GM21447 (cell line): ENCODE measurements around the gene P2RX4.
"Not testable (repeated sequence)": the region's sequence is repeated elsewhere in the genome, so short reads cannot be mapped to it uniquely, and the experiment has no call there.

Experiments
- ATAC-seq: cut with Tn5 transposase; IDR thresholded peaks from one replicate; pipeline ENCODE4 v1.9.1; 2021; ENCODE audit not compliant: unreplicated experiment

P2RX4 gene

GRCh38 chr12:121240484-121241101, 30.7 kb downstream of the P2RX4 start:
- ATAC-seq: no peak

GRCh38 chr12:121241156-121241970, 31.4 kb downstream of the P2RX4 start:
- ATAC-seq: no peak

- ATAC-seq: no peak
Observed at GRCh38 chr12:121245031-121245430, 35.1 kb downstream of the P2RX4 start.

- ATAC-seq: no peak
Observed at GRCh38 chr12:121245951-121246350, 36.0 kb downstream of the P2RX4 start.

- ATAC-seq: no peak
Observed at GRCh38 chr12:121246893-121247557, 37.1 kb downstream of the P2RX4 start.

- ATAC-seq: peak; percentile 72
Observed at GRCh38 chr12:121248622-121249021, 38.7 kb downstream of the P2RX4 start.

GRCh38 chr12:121250359-121250758, 40.4 kb downstream of the P2RX4 start:
- ATAC-seq: no peak

GRCh38 chr12:121251838-121252237, 41.9 kb downstream of the P2RX4 start:
- ATAC-seq: no peak

- no peak for ATAC-seq
Observed at GRCh38 chr12:121252712-121253345, 42.9 kb downstream of the P2RX4 start.

GRCh38 chr12:121253638-121254335, 43.9 kb downstream of the P2RX4 start:
- ATAC-seq: no peak

GRCh38 chr12:121255433-121255832, 45.5 kb downstream of the P2RX4 start:
- no peak for ATAC-seq

GRCh38 chr12:121257704-121258449, 47.9 kb downstream of the P2RX4 start:
- ATAC-seq: not testable (repeated sequence)

GRCh38 chr12:121259074-121259473, 49.1 kb downstream of the P2RX4 start:
- no peak for ATAC-seq

GRCh38 chr12:121260091-121260490, 50.2 kb downstream of the P2RX4 start:
- ATAC-seq: no peak

- ATAC-seq: no peak
Observed at GRCh38 chr12:121261398-121261797, 51.5 kb downstream of the P2RX4 start.

GRCh38 chr12:121263206-121263935, 53.4 kb downstream of the P2RX4 start:
- no peak for ATAC-seq

- no peak for ATAC-seq
Observed at GRCh38 chr12:121264135-121264534, 54.2 kb downstream of the P2RX4 start.

GRCh38 chr12:121264951-121265515, 55.1 kb downstream of the P2RX4 start:
- ATAC-seq: no peak

- no peak for ATAC-seq
Observed at GRCh38 chr12:121267822-121268221, 57.9 kb downstream of the P2RX4 start.
